Neural cell (in vitro differentiated cells): ENCODE results near the gene NME9. TPM values are rescaled to one million over a fixed set of nuclear protein-coding genes. Genes with fewer than 3 reads are reported as not detected.

ENCODE experiments used
- H2AFZ ChIP-seq: fragments of 200-600, 300-800 bp; sonication (generic), shearing (Covaris generic); 2 replicates; pipeline ENCODE4 v1.6.0; 2014; ENCODE audit warnings: low read depth, mild to moderate bottlenecking, antibody characterized with exemption, low read length, moderate library complexity
- H3F3A ChIP-seq: fragments of 200-600 bp; shearing (Covaris generic); 2 replicates; pipeline ENCODE4 v1.6.1; 2016; ENCODE audit warnings: mild to moderate bottlenecking, moderate library complexity, mixed read lengths, antibody characterized with exemption, low read length; ENCODE audit not compliant: insufficient read depth, poor library complexity, severe bottlenecking
- H3K27ac ChIP-seq: fragments of 200-600, 300-800 bp; sonication (generic), shearing (Covaris generic); 2 replicates; pipeline ENCODE4 v1.5.1; 2014; ENCODE audit warnings: mild to moderate bottlenecking, low read length, moderate library complexity
- H3K27me3 ChIP-seq: fragments of 300-800, 200-600 bp; sonication (generic), shearing (Covaris generic); 2 replicates; pipeline ENCODE4 v1.6.0; 2014; ENCODE audit warnings: mild to moderate bottlenecking, low read depth, low read length, moderate library complexity; ENCODE audit not compliant: insufficient read depth
- H3K36me3 ChIP-seq: fragments of 300-800, 200-600 bp; sonication (generic), shearing (Covaris generic); 2 replicates; pipeline ENCODE4 v1.5.1; 2014; ENCODE audit warnings: mild to moderate bottlenecking, antibody characterized with exemption, low read length, moderate library complexity; ENCODE audit not compliant: insufficient read depth
- H3K4me2 ChIP-seq: fragments of 300-800, 200-600 bp; sonication (generic), shearing (Covaris generic); 2 replicates; pipeline ENCODE4 v1.6.0; 2014; ENCODE audit warnings: mild to moderate bottlenecking, low read length
- H3K4me3 ChIP-seq: fragments of 300-800, 200-600 bp; sonication (generic), shearing (Covaris generic); 2 replicates; pipeline ENCODE4 v1.5.1; 2014; ENCODE audit warnings: mild to moderate bottlenecking, low read length, moderate library complexity
- H3K79me2 ChIP-seq: fragments of 200-600 bp; shearing (Covaris generic); replicated peaks from 2 replicates; pipeline ENCODE4 v1.6.0; 2014; ENCODE audit warnings: mild to moderate bottlenecking, low read length, moderate library complexity; ENCODE audit not compliant: insufficient read depth
- H3K9ac ChIP-seq: fragments of 300-800, 200-600 bp; sonication (generic), shearing (Covaris generic); 2 replicates; pipeline ENCODE4 v1.6.1; 2016; ENCODE audit warnings: mild to moderate bottlenecking, low read length, mixed read lengths
- H3K9me2 ChIP-seq: fragments of 200-600 bp; shearing (Covaris generic); 2 replicates; pipeline ENCODE4 v1.6.1; 2016; ENCODE audit warnings: mild to moderate bottlenecking, low read length, mixed read lengths; ENCODE audit not compliant: insufficient read depth
- H3K9me3 ChIP-seq: fragments of 200-600, 300-800 bp; sonication (generic), shearing (Covaris generic); 2 replicates; pipeline ENCODE4 v1.6.1; 2016; ENCODE audit warnings: mild to moderate bottlenecking, mixed run types, low read length, moderate library complexity, mixed read lengths
- H4K20me1 ChIP-seq: fragments of 200-600 bp; shearing (Covaris generic); 2 replicates; pipeline ENCODE4 v1.6.1; 2016; ENCODE audit warnings: mild to moderate bottlenecking, mixed run types; ENCODE audit not compliant: insufficient read depth
- EP300 ChIP-seq: fragments of 450-650 bp; conservative IDR thresholded peaks from 2 replicates; pipeline ENCODE4 v1.6.1; 2014; ENCODE audit warnings: antibody characterized with exemption, mild to moderate bottlenecking, moderate library complexity; ENCODE audit not compliant: poor library complexity, severe bottlenecking
- EZH2 ChIP-seq: fragments of 200-600, 300-800 bp; shearing (Covaris generic), sonication (generic); IDR thresholded peaks from 2 replicates; pipeline ENCODE4 v1.6.1; 2014; ENCODE audit warnings: antibody characterized with exemption, low read length, borderline replicate concordance, mild to moderate bottlenecking; ENCODE audit not compliant: insufficient read depth, poor library complexity, severe bottlenecking
- MXI1 ChIP-seq: fragments of 450-650 bp; conservative IDR thresholded peaks from 2 replicates; pipeline ENCODE4 v1.6.1; 2014; ENCODE audit warnings: antibody characterized with exemption, mild to moderate bottlenecking; ENCODE audit not compliant: poor library complexity, severe bottlenecking
- POLR2AphosphoS5 ChIP-seq: IDR thresholded peaks from 2 replicates; pipeline ENCODE4 v1.6.1; 2012
- RAD21 ChIP-seq: fragments of 450-650 bp; conservative IDR thresholded peaks from 2 replicates; pipeline ENCODE4 v1.6.1; 2014; ENCODE audit warnings: antibody characterized with exemption, mild to moderate bottlenecking, moderate library complexity
- SMC3 ChIP-seq: fragments of 450-650 bp; conservative IDR thresholded peaks from 2 replicates; pipeline ENCODE4 v1.6.1; 2014; ENCODE audit warnings: antibody characterized with exemption, mild to moderate bottlenecking, moderate library complexity; ENCODE audit not compliant: poor library complexity
- TAF1 ChIP-seq: IDR thresholded peaks from 2 replicates; pipeline ENCODE4 v1.6.1; 2012; ENCODE audit warnings: low read depth
- polyA plus RNA-seq: library from polyadenylated mRNA; depleted of rRNA; stranded (reverse); fragments of >200 nt; gene quantifications from 2 replicates; pipeline ENCODE4 v1.2.3, GENCODE V29; 2014
- TF ChIP-seq, protein P1 (sequence below): fragments of 450-650 bp; IDR thresholded peaks from 2 replicates; pipeline ENCODE4 v1.5.1; 2014; ENCODE audit warnings: antibody characterized with exemption, mild to moderate bottlenecking, moderate library complexity; ENCODE audit not compliant: poor library complexity, severe bottlenecking
- TF ChIP-seq, protein P2 (sequence below): IDR thresholded peaks from 2 replicates; pipeline ENCODE4 v1.6.1; 2012; ENCODE audit warnings: borderline replicate concordance

Gene NME9
- polyA plus RNA-seq, 1 donor from 2014 or later = 17.4 TPM

DNA sequence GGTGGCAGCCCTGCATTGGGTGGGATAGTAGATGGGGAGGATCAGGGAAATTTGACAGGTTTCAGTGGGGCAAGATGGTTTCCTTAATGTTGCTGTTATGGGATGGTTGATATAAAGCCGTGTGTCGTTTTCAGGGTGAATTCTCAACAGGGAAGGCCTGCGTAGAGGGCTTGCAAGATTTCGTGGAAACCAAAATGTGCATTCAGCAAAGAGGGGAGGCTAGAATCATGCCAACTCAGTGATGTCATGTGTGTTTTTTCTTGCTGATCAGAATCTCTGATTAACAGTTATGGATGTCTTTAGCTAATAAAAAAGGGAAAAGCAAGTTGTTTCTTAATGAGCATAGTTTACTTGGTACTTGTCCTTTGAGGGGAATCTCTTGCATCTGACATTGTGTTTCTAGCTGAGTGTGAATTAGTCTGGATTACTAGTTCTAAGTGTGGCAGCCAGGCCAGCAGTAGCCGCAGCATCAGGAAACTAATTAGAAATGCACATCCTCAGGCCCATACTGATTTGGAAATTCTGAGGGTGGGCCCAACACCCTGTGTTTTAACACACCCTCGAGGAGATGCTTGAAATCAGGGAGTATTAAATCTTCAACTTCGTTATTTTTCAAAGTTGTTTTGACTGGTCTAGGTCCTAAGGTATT, 43.6 kb upstream of the NME9 start:
- H3K4me3 ChIP-seq = no peak overlapping the region
- H3F3A ChIP-seq = no peaks in the 10 kb centered on the region
- H3K79me2 ChIP-seq = no peaks in the 10 kb centered on the region
- H3K9me3 ChIP-seq = no peaks in the 10 kb centered on the region
- no peaks in the 10 kb centered on the region for H3K9me2 ChIP-seq
- TF ChIP-seq, protein P1, sequence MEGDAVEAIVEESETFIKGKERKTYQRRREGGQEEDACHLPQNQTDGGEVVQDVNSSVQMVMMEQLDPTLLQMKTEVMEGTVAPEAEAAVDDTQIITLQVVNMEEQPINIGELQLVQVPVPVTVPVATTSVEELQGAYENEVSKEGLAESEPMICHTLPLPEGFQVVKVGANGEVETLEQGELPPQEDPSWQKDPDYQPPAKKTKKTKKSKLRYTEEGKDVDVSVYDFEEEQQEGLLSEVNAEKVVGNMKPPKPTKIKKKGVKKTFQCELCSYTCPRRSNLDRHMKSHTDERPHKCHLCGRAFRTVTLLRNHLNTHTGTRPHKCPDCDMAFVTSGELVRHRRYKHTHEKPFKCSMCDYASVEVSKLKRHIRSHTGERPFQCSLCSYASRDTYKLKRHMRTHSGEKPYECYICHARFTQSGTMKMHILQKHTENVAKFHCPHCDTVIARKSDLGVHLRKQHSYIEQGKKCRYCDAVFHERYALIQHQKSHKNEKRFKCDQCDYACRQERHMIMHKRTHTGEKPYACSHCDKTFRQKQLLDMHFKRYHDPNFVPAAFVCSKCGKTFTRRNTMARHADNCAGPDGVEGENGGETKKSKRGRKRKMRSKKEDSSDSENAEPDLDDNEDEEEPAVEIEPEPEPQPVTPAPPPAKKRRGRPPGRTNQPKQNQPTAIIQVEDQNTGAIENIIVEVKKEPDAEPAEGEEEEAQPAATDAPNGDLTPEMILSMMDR = no peak
- no peak for TF ChIP-seq POLR2AphosphoS5
- TF ChIP-seq EP300 = no peak
- TF ChIP-seq TAF1 = no peak
- no peak for TF ChIP-seq EZH2
- no peak for TF ChIP-seq MXI1
- TF ChIP-seq, protein P2, sequence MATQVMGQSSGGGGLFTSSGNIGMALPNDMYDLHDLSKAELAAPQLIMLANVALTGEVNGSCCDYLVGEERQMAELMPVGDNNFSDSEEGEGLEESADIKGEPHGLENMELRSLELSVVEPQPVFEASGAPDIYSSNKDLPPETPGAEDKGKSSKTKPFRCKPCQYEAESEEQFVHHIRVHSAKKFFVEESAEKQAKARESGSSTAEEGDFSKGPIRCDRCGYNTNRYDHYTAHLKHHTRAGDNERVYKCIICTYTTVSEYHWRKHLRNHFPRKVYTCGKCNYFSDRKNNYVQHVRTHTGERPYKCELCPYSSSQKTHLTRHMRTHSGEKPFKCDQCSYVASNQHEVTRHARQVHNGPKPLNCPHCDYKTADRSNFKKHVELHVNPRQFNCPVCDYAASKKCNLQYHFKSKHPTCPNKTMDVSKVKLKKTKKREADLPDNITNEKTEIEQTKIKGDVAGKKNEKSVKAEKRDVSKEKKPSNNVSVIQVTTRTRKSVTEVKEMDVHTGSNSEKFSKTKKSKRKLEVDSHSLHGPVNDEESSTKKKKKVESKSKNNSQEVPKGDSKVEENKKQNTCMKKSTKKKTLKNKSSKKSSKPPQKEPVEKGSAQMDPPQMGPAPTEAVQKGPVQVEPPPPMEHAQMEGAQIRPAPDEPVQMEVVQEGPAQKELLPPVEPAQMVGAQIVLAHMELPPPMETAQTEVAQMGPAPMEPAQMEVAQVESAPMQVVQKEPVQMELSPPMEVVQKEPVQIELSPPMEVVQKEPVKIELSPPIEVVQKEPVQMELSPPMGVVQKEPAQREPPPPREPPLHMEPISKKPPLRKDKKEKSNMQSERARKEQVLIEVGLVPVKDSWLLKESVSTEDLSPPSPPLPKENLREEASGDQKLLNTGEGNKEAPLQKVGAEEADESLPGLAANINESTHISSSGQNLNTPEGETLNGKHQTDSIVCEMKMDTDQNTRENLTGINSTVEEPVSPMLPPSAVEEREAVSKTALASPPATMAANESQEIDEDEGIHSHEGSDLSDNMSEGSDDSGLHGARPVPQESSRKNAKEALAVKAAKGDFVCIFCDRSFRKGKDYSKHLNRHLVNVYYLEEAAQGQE = no peak
- TF ChIP-seq SMC3 = no peak
- no peak overlapping the region for H3K27ac ChIP-seq
- H4K20me1 ChIP-seq = no peaks in the 10 kb centered on the region
- H2AFZ ChIP-seq = no peak overlapping the region
- no peaks in the 10 kb centered on the region for H3K27me3 ChIP-seq
- peaks cover 6% of the 10 kb centered on the region for H3K36me3 ChIP-seq
- H3K9ac ChIP-seq = no peak overlapping the region
- H3K4me2 ChIP-seq = no peak overlapping the region

DNA sequence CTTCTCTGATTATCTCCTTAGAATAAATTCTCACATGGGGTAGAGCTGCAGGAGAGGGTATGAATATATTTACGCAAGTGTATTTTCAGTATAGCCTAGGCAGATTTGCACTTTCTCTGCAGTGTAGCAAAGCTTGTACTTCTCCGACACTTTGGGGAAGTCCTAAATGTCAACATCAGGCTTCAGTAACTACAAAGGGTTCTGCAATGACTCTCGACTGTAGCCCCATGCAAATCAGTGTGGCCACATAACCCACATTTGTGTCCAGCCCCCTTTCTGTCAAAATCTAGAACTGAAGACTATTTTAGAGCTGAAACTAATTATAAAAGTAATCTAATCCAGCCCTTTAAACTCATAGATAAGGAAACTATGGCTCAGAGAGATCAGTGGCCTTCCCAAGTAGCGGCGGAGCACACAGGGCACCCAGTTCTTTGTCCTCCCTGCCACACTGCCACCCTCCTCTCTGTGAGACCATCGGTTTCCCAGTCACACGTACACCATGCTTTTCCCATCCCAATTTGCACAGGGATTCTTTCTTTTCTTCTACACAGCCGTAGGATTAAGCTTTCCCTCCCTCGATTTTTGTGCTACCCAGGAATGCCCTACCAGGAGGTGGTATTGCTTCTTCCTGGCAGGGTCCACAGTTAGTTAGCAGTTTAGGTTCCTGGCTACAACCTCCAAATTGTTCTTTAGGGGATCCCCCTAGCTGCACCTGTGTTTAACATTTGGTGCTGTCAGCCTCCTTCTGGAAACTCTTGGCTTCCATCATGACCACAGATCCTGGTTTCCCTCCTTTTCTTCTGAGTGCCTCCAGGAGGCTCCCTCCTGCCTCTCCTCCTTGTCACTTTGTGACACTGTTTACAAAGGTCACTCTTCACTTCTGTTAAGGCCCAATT, 41.7 kb upstream of the NME9 start:
- Histone ChIP-seq H3K4me3 (no peak overlapping the region), H3F3A (no peaks in the 10 kb centered on the region), H3K36me3 (peaks cover 6% of the 10 kb centered on the region), H3K9ac (no peak overlapping the region), H3K79me2 (no peaks in the 10 kb centered on the region), H3K4me2 (no peak overlapping the region), H3K27me3 (no peaks in the 10 kb centered on the region), H3K9me2 (no peaks in the 10 kb centered on the region), H2AFZ (no peak overlapping the region), H4K20me1 (no peaks in the 10 kb centered on the region), H3K27ac (no peak overlapping the region), H3K9me3 (no peaks in the 10 kb centered on the region)
- TF ChIP-seq RAD21 = no peak
- TF ChIP-seq EZH2 = no peak
- no peak for TF ChIP-seq EP300
- no peak for TF ChIP-seq MXI1
- no peak for TF ChIP-seq TAF1
- TF ChIP-seq, protein P1 = no peak
- TF ChIP-seq, protein P2 = no peak
- TF ChIP-seq SMC3 = no peak
- TF ChIP-seq POLR2AphosphoS5 = no peak
